Measurements from ENCODE around the gene NRTN.
A peak's percentile ranks its signal among the peaks of the same experiment; 100 is the strongest.

Gene NRTN

DNA sequence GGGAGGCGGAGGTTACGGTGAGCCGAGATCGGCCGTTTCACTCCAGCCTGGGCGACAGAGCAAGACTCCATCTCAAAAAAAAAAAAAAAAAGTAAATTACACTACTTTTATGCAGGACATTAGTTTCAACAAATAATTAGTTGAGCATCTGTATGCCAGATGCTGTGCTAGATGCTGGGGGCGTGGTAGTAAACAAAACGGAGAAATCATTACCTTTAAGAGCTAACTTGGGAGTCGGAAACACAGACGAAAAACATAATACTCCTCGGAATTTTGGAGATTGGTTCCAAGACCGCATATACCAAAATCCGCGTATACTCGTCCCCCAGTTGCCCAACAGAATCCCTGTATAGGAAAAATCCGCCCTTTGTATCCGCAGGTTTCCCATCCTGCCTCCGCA, 12.6 kb upstream of the NRTN start:
- Histone ChIP-seq H3K4me2 (ENCODE audit: low read length) (no peak overlapping the region), H3K9me3 (replicated peaks; ENCODE audit: low read length) (no peaks in the 10 kb centered on the region), H3K4me1 (ENCODE audit: control insufficient read depth, insufficient read depth, low read length) (peaks cover 6% of the 10 kb centered on the region), H3K9ac (ENCODE audit: low read depth, low read length) (no peak overlapping the region), H3K4me3 (ENCODE audit: low read length) (no peak overlapping the region), H3K36me3 (ENCODE audit: insufficient read depth, low read length) (peaks cover 24% of the 10 kb centered on the region), H3K27me3 (ENCODE audit: control insufficient read depth, insufficient read depth, low read length) (no peaks in the 10 kb centered on the region)

GRCh38 chr19:5793188-5793587, 11.7 kb upstream of the NRTN start:
- Histone ChIP-seq H3K4me1 (ENCODE audit: control insufficient read depth, insufficient read depth, low read length) (peaks cover 6% of the 10 kb centered on the region), H3K9ac (ENCODE audit: low read depth, low read length) (no peak overlapping the region), H3K9me3 (replicated peaks; ENCODE audit: low read length) (no peaks in the 10 kb centered on the region), H3K4me2 (ENCODE audit: low read length) (no peak overlapping the region), H3K4me3 (ENCODE audit: low read length) (no peak overlapping the region), H3K36me3 (ENCODE audit: insufficient read depth, low read length) (peaks cover 15% of the 10 kb centered on the region), H3K27me3 (ENCODE audit: control insufficient read depth, insufficient read depth, low read length) (peaks cover 5% of the 10 kb centered on the region)

- H3K4me1 ChIP-seq (ENCODE audit: control insufficient read depth, insufficient read depth, low read length), result peaks cover 3% of the 10 kb centered on the region
- no peak overlapping the region for H3K4me2 ChIP-seq (ENCODE audit: low read length)
- H3K9ac ChIP-seq (ENCODE audit: low read depth, low read length), result no peak overlapping the region
- peaks cover 23% of the 10 kb centered on the region for H3K27me3 ChIP-seq (ENCODE audit: control insufficient read depth, insufficient read depth, low read length)
- no peaks in the 10 kb centered on the region for H3K9me3 ChIP-seq (replicated peaks; ENCODE audit: low read length)
- H3K36me3 ChIP-seq (ENCODE audit: insufficient read depth, low read length), result no peaks in the 10 kb centered on the region
- no peak overlapping the region for H3K4me3 ChIP-seq (ENCODE audit: low read length)
These were observed 9.4 kb upstream of the NRTN start for GRCh38 chr19:5795382-5795919.

- peaks cover 3% of the 10 kb centered on the region for H3K4me1 ChIP-seq (ENCODE audit: control insufficient read depth, insufficient read depth, low read length)
- H3K4me2 ChIP-seq (ENCODE audit: low read length), result no peak overlapping the region
- H3K9ac ChIP-seq (ENCODE audit: low read depth, low read length), result no peak overlapping the region
- no peak overlapping the region for H3K4me3 ChIP-seq (ENCODE audit: low read length)
- peaks cover 36% of the 10 kb centered on the region for H3K27me3 ChIP-seq (ENCODE audit: control insufficient read depth, insufficient read depth, low read length)
- H3K9me3 ChIP-seq (replicated peaks; ENCODE audit: low read length), result no peaks in the 10 kb centered on the region
- H3K36me3 ChIP-seq (ENCODE audit: insufficient read depth, low read length), result no peaks in the 10 kb centered on the region
These were observed 6.6 kb upstream of the NRTN start for GRCh38 chr19:5798244-5798643.

GRCh38 chr19:5799247-5800241, 5.3 kb upstream of the NRTN start:
- H3K27me3 ChIP-seq (ENCODE audit: control insufficient read depth, insufficient read depth, low read length), result peaks cover 44% of the 10 kb centered on the region
- H3K9ac ChIP-seq (ENCODE audit: low read depth, low read length), result no peak overlapping the region
- peaks cover 9% of the 10 kb centered on the region for H3K4me1 ChIP-seq (ENCODE audit: control insufficient read depth, insufficient read depth, low read length)
- no peaks in the 10 kb centered on the region for H3K36me3 ChIP-seq (ENCODE audit: insufficient read depth, low read length)
- H3K4me2 ChIP-seq (ENCODE audit: low read length), result no peak overlapping the region
- no peak overlapping the region for H3K4me3 ChIP-seq (ENCODE audit: low read length)
- no peaks in the 10 kb centered on the region for H3K9me3 ChIP-seq (replicated peaks; ENCODE audit: low read length)

- Histone ChIP-seq H3K9me3 (replicated peaks; ENCODE audit: low read length) (no peaks in the 10 kb centered on the region), H3K9ac (ENCODE audit: low read depth, low read length) (no peak overlapping the region), H3K27me3 (ENCODE audit: control insufficient read depth, insufficient read depth, low read length) (peaks cover 49% of the 10 kb centered on the region), H3K4me2 (ENCODE audit: low read length) (no peak overlapping the region), H3K36me3 (ENCODE audit: insufficient read depth, low read length) (no peaks in the 10 kb centered on the region), H3K4me1 (ENCODE audit: control insufficient read depth, insufficient read depth, low read length) (peaks cover 9% of the 10 kb centered on the region), H3K4me3 (ENCODE audit: low read length) (no peak overlapping the region)
These were observed 4.3 kb upstream of the NRTN start for GRCh38 chr19:5800361-5801270.

GRCh38 chr19:5801796-5802619, 2.9 kb upstream of the NRTN start:
- Histone ChIP-seq H3K4me1 (ENCODE audit: control insufficient read depth, insufficient read depth, low read length) (peaks cover 9% of the 10 kb centered on the region), H3K36me3 (ENCODE audit: insufficient read depth, low read length) (no peaks in the 10 kb centered on the region), H3K9ac (ENCODE audit: low read depth, low read length) (no peak overlapping the region), H3K9me3 (replicated peaks; ENCODE audit: low read length) (no peaks in the 10 kb centered on the region), H3K4me3 (ENCODE audit: low read length) (no peak overlapping the region), H3K27me3 (ENCODE audit: control insufficient read depth, insufficient read depth, low read length) (peaks cover 62% of the 10 kb centered on the region), H3K4me2 (ENCODE audit: low read length) (no peak overlapping the region)

- Histone ChIP-seq H3K27me3 (ENCODE audit: control insufficient read depth, insufficient read depth, low read length) (peaks cover 63% of the 10 kb centered on the region), H3K4me1 (ENCODE audit: control insufficient read depth, insufficient read depth, low read length) (peaks cover 9% of the 10 kb centered on the region), H3K4me3 (ENCODE audit: low read length) (peak overlapping the region; percentile 61), H3K36me3 (ENCODE audit: insufficient read depth, low read length) (no peaks in the 10 kb centered on the region), H3K9ac (ENCODE audit: low read depth, low read length) (no peak overlapping the region), H3K4me2 (ENCODE audit: low read length) (peak overlapping the region; percentile 84), H3K9me3 (replicated peaks; ENCODE audit: low read length) (no peaks in the 10 kb centered on the region)
These were observed 1.5 kb upstream of the NRTN start for GRCh38 chr19:5803441-5803751.

GRCh38 chr19:5803752-5804515, 933 bp upstream of the NRTN start:
- Histone ChIP-seq H3K36me3 (ENCODE audit: insufficient read depth, low read length) (no peaks in the 10 kb centered on the region), H3K4me1 (ENCODE audit: control insufficient read depth, insufficient read depth, low read length) (peaks cover 9% of the 10 kb centered on the region), H3K9me3 (replicated peaks; ENCODE audit: low read length) (no peaks in the 10 kb centered on the region), H3K4me2 (ENCODE audit: low read length) (peak overlapping the region; percentile 84), H3K27me3 (ENCODE audit: control insufficient read depth, insufficient read depth, low read length) (peaks cover 60% of the 10 kb centered on the region), H3K4me3 (ENCODE audit: low read length) (peak overlapping the region; percentile 61), H3K9ac (ENCODE audit: low read depth, low read length) (peak overlapping the region; percentile 21)

DNA sequence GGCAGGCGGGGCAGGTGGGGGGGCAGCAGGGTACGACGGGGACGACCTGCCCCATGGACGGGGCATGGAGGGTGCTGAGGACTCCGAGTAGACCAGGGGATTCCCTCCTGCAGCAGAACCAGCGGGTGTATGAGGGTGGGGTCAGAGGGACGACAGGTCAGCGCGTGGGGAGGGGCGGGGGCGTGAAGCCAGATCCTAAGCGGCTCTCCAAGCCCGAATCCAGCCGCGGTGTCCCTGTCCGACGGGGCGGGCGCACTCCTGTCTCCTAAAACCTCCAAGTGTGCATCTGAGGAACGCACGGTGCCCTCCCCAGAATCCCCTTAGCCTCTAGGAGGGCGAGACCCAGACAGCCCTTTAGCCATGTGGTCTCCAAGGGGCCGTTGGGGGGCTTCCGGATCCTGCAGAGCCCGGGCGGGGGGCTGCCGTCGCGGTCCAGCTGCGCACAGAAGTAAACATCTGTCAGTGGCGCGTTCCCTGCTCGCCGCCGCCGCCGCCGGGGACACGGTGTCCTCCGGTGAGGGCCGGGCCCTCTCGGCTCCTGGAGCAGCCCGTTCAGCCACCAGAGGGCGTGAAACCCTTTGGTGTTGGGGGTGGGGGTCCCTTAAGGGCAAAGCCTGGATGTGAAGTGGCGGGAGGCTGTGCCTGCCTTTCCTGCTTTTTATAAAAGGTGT, 730 bp downstream of the NRTN start:
- Histone ChIP-seq H3K4me1 (ENCODE audit: control insufficient read depth, insufficient read depth, low read length) (peaks cover 6% of the 10 kb centered on the region), H3K4me2 (ENCODE audit: low read length) (no peak overlapping the region), H3K36me3 (ENCODE audit: insufficient read depth, low read length) (no peaks in the 10 kb centered on the region), H3K9ac (ENCODE audit: low read depth, low read length) (no peak overlapping the region), H3K9me3 (replicated peaks; ENCODE audit: low read length) (no peaks in the 10 kb centered on the region), H3K27me3 (ENCODE audit: control insufficient read depth, insufficient read depth, low read length) (peaks cover 44% of the 10 kb centered on the region), H3K4me3 (ENCODE audit: low read length) (no peak overlapping the region)
